Calu3 (cell line): ENCODE results near the gene DDN. TPM values are rescaled to one million over a fixed set of nuclear protein-coding genes. Genes with fewer than 3 reads are reported as not detected.

Experiments
- BruUV-seq: library from RNA; stranded (reverse); fragments of 400-500 nt; replicated peaks from 2 replicates; lab custom pipeline; 2021; lab: Mats Ljungman, UMichigan
- CTCF ChIA-PET: fragments of 300-600 bp; sonication (Branson Sonifier 250); formaldehyde crosslinking; loops from one replicate; lab custom pipeline; 2022; ENCODE audit warnings: antibody characterized with exemption; lab: Charles Lee
- DNase-seq: peaks from one replicate; pipeline ENCODE4 v3.0.0; 2022
- H3K27ac Mint-ChIP-seq: one replicate; pipeline ENCODE4 v1.8.0; 2022; ENCODE audit warnings: mixed read lengths; ENCODE audit not compliant: unreplicated experiment
- H3K27me3 Mint-ChIP-seq: one replicate; pipeline ENCODE4 v1.8.0; 2022; ENCODE audit warnings: mixed read lengths; ENCODE audit not compliant: unreplicated experiment
- H3K36me3 Mint-ChIP-seq: one replicate; pipeline ENCODE4 v1.8.0; 2022; ENCODE audit warnings: mild to moderate bottlenecking, moderate library complexity, mixed read lengths; ENCODE audit not compliant: insufficient read depth, unreplicated experiment
- H3K4me1 Mint-ChIP-seq: one replicate; pipeline ENCODE4 v1.8.0; 2022; ENCODE audit warnings: mild to moderate bottlenecking, low read depth, mixed read lengths; ENCODE audit not compliant: unreplicated experiment
- H3K4me3 Mint-ChIP-seq: one replicate; pipeline ENCODE4 v1.8.0; 2022; ENCODE audit warnings: mild to moderate bottlenecking, low read depth, moderate library complexity, mixed read lengths; ENCODE audit not compliant: unreplicated experiment
- H3K9me3 Mint-ChIP-seq: one replicate; pipeline ENCODE4 v1.8.0; 2022; ENCODE audit warnings: low read depth, mixed read lengths; ENCODE audit not compliant: unreplicated experiment
- CTCF ChIP-seq: fragments of 200-600 bp; IDR thresholded peaks from one replicate; pipeline ENCODE4 v1.8.0; 2022; ENCODE audit warnings: antibody characterized with exemption; ENCODE audit not compliant: unreplicated experiment
- intact Hi-C: fragments of 100-400 bp; cut with micrococcal nuclease; formaldehyde crosslinking; loops from one replicate; pipeline ENCODE4 v1.10.0; 2022; ENCODE audit not compliant: unreplicated experiment
- total RNA-seq: library from RNA; stranded (reverse); gene quantifications from 2 replicates; pipeline ENCODE4 v1.2.3, GENCODE V29; 2022

The DDN gene
- total RNA-seq, 1 experiment from 2014 or later, result 0.21 TPM

- DNase-seq, result no peak
- Mint-ChIP-seq H3K36me3 (peaks cover 35% of the 10 kb centered on the region), H3K4me3 (no peak overlapping the region)
These were observed 33.7 kb upstream of the DDN start for GRCh38 chr12:49032679-49033447.

GRCh38 chr12:49032276-49032675, 33.1 kb upstream of the DDN start:
- Mint-ChIP-seq H3K36me3 (peaks cover 41% of the 10 kb centered on the region), H3K4me3 (no peak overlapping the region), H3K9me3 (no peaks in the 10 kb centered on the region), H3K27ac (no peak overlapping the region), H3K27me3 (no peaks in the 10 kb centered on the region), H3K4me1 (no peaks in the 10 kb centered on the region)
- intact Hi-C loops, result no loop called here
- TF ChIP-seq CTCF, result no peak
- CTCF ChIA-PET, result interaction anchor here (0.7 kb wide), 1 partner anchor 14 kb away, joined by 4 read pairs; no protein-coding TSS in a partner anchor
- DNase-seq, result no peak
- no TSS peak for BruUV-seq

More at GRCh38 chr12:49032679-49033447, 33.7 kb upstream of the DDN start:
- BruUV-seq, result no TSS peak
- intact Hi-C loops, result no loop called here
- Mint-ChIP-seq H3K27me3 (no peaks in the 10 kb centered on the region), H3K9me3 (no peaks in the 10 kb centered on the region), H3K4me1 (no peaks in the 10 kb centered on the region), H3K27ac (no peak overlapping the region)
- CTCF ChIA-PET, result interaction anchor here (0.6 to 0.7 kb wide), 2 partner anchors 15 to 427 kb away, joined by 3 to 4 read pairs; no protein-coding TSS in a partner anchor
- TF ChIP-seq CTCF, result no peak

- no peak overlapping the region for H3K27ac Mint-ChIP-seq
- H3K36me3 Mint-ChIP-seq, result peaks cover 36% of the 10 kb centered on the region
- CTCF ChIA-PET, result no interaction called here
- H3K4me1 Mint-ChIP-seq, result no peaks in the 10 kb centered on the region
- intact Hi-C loops, result no loop called here
- no peaks in the 10 kb centered on the region for H3K27me3 Mint-ChIP-seq
- no peak overlapping the region for H3K4me3 Mint-ChIP-seq
- no peak for TF ChIP-seq CTCF
- H3K9me3 Mint-ChIP-seq, result no peaks in the 10 kb centered on the region
- BruUV-seq, result no TSS peak
- DNase-seq, result no peak
These were observed 32.5 kb upstream of the DDN start for GRCh38 chr12:49031573-49032161.

GRCh38 chr12:49030714-49031572, 31.8 kb upstream of the DDN start:
- no peak for TF ChIP-seq CTCF
- Mint-ChIP-seq H3K27ac (no peak overlapping the region), H3K4me3 (no peak overlapping the region), H3K4me1 (no peaks in the 10 kb centered on the region), H3K27me3 (no peaks in the 10 kb centered on the region), H3K36me3 (peaks cover 30% of the 10 kb centered on the region), H3K9me3 (no peaks in the 10 kb centered on the region)
- intact Hi-C loops, result no loop called here
- CTCF ChIA-PET, result interaction anchor here (0.6 kb wide), 1 partner anchor 1019 kb away, joined by 3 read pairs; no protein-coding TSS in a partner anchor
- BruUV-seq, result no TSS peak
- no peak for DNase-seq
